HL-60 (cell line): Measurements from ENCODE around the gene OAS2.

Source experiments
- DNase-seq, 2 experiments: peaks; one replicate each; pipeline ENCODE4 v3.0.0-alpha.2; 2010 to 2020; ENCODE audit warnings: low read depth in 1 of 2, low spot score in 1 of 2
- H3K27ac ChIP-seq: fragments of 250-450 bp; sonication (Bioruptor Pico); replicated peaks from 2 replicates; pipeline ENCODE4 v1.5.1; 2020; ENCODE audit warnings: mild to moderate bottlenecking, moderate library complexity
- H3K27me3 ChIP-seq: fragments of 250-450 bp; sonication (Bioruptor Pico); 2 replicates; pipeline ENCODE4 v1.5.1; 2021; ENCODE audit warnings: mild to moderate bottlenecking, moderate library complexity; ENCODE audit not compliant: insufficient read depth, poor library complexity, severe bottlenecking
- H3K4me3 ChIP-seq: replicated peaks from 2 replicates; pipeline ENCODE4 v1.5.1; 2011; ENCODE audit warnings: mild to moderate bottlenecking, control low read depth, low read length; ENCODE audit not compliant: insufficient read depth
- CTCF ChIP-seq: IDR thresholded peaks from one replicate; pipeline ENCODE4 v1.5.1; 2011; ENCODE audit warnings: low read length, control low read depth, inconsistent platforms; ENCODE audit not compliant: insufficient read depth
- GABPA ChIP-seq: IDR thresholded peaks from 2 replicates; pipeline ENCODE4 v1.6.1; 2012; ENCODE audit warnings: low read depth
- POLR2AphosphoS5 ChIP-seq: IDR thresholded peaks from 2 replicates; pipeline ENCODE4 v1.6.1; 2012; ENCODE audit warnings: low read depth
- REST ChIP-seq: IDR thresholded peaks from 2 replicates; pipeline ENCODE4 v1.6.1; 2012; ENCODE audit warnings: low read depth; ENCODE audit not compliant: insufficient replicate concordance
- SPI1 ChIP-seq: IDR thresholded peaks from 2 replicates; pipeline ENCODE4 v1.6.1; 2012; ENCODE audit warnings: low read depth, mild to moderate bottlenecking, borderline replicate concordance

Gene OAS2

GRCh38 chr12:112936927-112937326 is 41.4 kb upstream of the OAS2 start:
- TF ChIP-seq GABPA (no peak), CTCF (no peak), SPI1 (no peak), REST (no peak), POLR2AphosphoS5 (no peak)
- no peaks in the 10 kb centered on the region for H3K27me3 ChIP-seq

GRCh38 chr12:112937741-112938719 is 40.3 kb upstream of the OAS2 start, which contains the start of gene OAS3:
TSS of gene OAS3 (plus strand) at chr12:112938474. CDS start at chr12:112938531, 57 bp downstream.
- H3K27ac ChIP-seq = 0 out of 2 replicates have a peak within 1 kb of the TSS, but pooled peaks have one; percentile 12
- TF ChIP-seq REST = peak; percentile 81
- TF ChIP-seq POLR2AphosphoS5 = no peak
- no peak for TF ChIP-seq CTCF
- TF ChIP-seq SPI1 = peak; percentile 63
- TF ChIP-seq GABPA = no peak
- H3K27me3 ChIP-seq = no peaks in the 10 kb centered on the region
- peak within 1 kb of the TSS; percentile 59 for H3K4me3 ChIP-seq
- DNase-seq = peak; percentile 66 to 71

More at GRCh38 chr12:112936927-112937326, 41.4 kb upstream of the OAS2 start:
- Histone ChIP-seq H3K4me3 (no peak overlapping the region), H3K27ac (no peak overlapping the region)
- no peak for DNase-seq

GRCh38 chr12:112938751-112939150 is 39.6 kb upstream of the OAS2 start:
- 0 out of 2 replicates have a peak overlapping the region, but pooled peaks have one; percentile 12 for H3K27ac ChIP-seq
- TF ChIP-seq GABPA (no peak), CTCF (no peak), SPI1 (no peak), REST (no peak), POLR2AphosphoS5 (no peak)
- DNase-seq = no peak
- H3K27me3 ChIP-seq = no peaks in the 10 kb centered on the region
- peak overlapping the region; percentile 59 for H3K4me3 ChIP-seq
